Dedifferentiated amniotic fluid mesenchymal stem cell (primary cell): ENCODE data around the gene SIVA1.

Experiments
- DNase-seq: peaks from one replicate; pipeline ENCODE4 v3.0.0-alpha.2; 2016; ENCODE audit errors: extremely low spot score

The SIVA1 gene

GRCh38 chr14:104734601-104734990 is 18.4 kb upstream of the SIVA1 start:
- no peak for DNase-seq

GRCh38 chr14:104734991-104735779 is 17.8 kb upstream of the SIVA1 start:
- DNase-seq: no peak

- peak; percentile 44 for DNase-seq
Measured at GRCh38 chr14:104735830-104736642, 16.9 kb upstream of the SIVA1 start.

- DNase-seq: no peak
Measured at GRCh38 chr14:104738375-104739019, 14.4 kb upstream of the SIVA1 start.

GRCh38 chr14:104739026-104739425 is 13.9 kb upstream of the SIVA1 start:
- no peak for DNase-seq

GRCh38 chr14:104739546-104740516 is 13.1 kb upstream of the SIVA1 start:
- DNase-seq: no peak

GRCh38 chr14:104741108-104741802 is 11.7 kb upstream of the SIVA1 start:
- no peak for DNase-seq

GRCh38 chr14:104741803-104742251 is 11.1 kb upstream of the SIVA1 start:
- DNase-seq: no peak

GRCh38 chr14:104742586-104743455 is 10.1 kb upstream of the SIVA1 start:
- DNase-seq: no peak

- DNase-seq: no peak
Measured at GRCh38 chr14:104743461-104744380, 9.2 kb upstream of the SIVA1 start.

- no peak for DNase-seq
Measured at GRCh38 chr14:104744484-104744883, 8.5 kb upstream of the SIVA1 start.

GRCh38 chr14:104745431-104745830 is 7.5 kb upstream of the SIVA1 start:
- no peak for DNase-seq

GRCh38 chr14:104746071-104746545 is 6.8 kb upstream of the SIVA1 start:
- DNase-seq: no peak

GRCh38 chr14:104746934-104747481 is 5.9 kb upstream of the SIVA1 start:
- DNase-seq: peak; percentile 45

- DNase-seq: no peak
Measured at GRCh38 chr14:104747876-104748275, 5.1 kb upstream of the SIVA1 start.

GRCh38 chr14:104749111-104749649 is 3.8 kb upstream of the SIVA1 start:
- no peak for DNase-seq

- DNase-seq: no peak
Measured at GRCh38 chr14:104750056-104750752, 2.7 kb upstream of the SIVA1 start.
